Esophagus squamous epithelium (tissue), 4 donors: ENCODE results near the gene STK25.

Experiments used
- POLR2A ChIP-seq, 4 donors: fragments of 450-650 bp; IDR thresholded peaks; one replicate each; pipeline ENCODE4 v1.6.1; 2017; ENCODE audit warnings: antibody characterized with exemption in 4 of 4, mild to moderate bottlenecking in 4 of 4, moderate library complexity in 3 of 4
- TF ChIP-seq, protein P1 (sequence below), 6 experiments: fragments of 450-650 bp in 4 of 6; fragments of 200-600 bp in 2 of 6; sonication (generic) in 2 of 6; IDR thresholded peaks; one replicate each; pipeline ENCODE4 v1.5.1; 2016 to 2019; ENCODE audit warnings: antibody characterized with exemption in 6 of 6, mild to moderate bottlenecking in 4 of 6, moderate library complexity in 4 of 6

- TF ChIP-seq, protein P1, sequence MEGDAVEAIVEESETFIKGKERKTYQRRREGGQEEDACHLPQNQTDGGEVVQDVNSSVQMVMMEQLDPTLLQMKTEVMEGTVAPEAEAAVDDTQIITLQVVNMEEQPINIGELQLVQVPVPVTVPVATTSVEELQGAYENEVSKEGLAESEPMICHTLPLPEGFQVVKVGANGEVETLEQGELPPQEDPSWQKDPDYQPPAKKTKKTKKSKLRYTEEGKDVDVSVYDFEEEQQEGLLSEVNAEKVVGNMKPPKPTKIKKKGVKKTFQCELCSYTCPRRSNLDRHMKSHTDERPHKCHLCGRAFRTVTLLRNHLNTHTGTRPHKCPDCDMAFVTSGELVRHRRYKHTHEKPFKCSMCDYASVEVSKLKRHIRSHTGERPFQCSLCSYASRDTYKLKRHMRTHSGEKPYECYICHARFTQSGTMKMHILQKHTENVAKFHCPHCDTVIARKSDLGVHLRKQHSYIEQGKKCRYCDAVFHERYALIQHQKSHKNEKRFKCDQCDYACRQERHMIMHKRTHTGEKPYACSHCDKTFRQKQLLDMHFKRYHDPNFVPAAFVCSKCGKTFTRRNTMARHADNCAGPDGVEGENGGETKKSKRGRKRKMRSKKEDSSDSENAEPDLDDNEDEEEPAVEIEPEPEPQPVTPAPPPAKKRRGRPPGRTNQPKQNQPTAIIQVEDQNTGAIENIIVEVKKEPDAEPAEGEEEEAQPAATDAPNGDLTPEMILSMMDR (IDR thresholded peaks at IDR 0.05) = no peak
- TF ChIP-seq POLR2A (IDR thresholded peaks at IDR 0.05) = no peak
These were observed 51.8 kb downstream of the STK25 start for GRCh38 chr2:241456546-241456945.
